ENCODE results near the gene MRPL53. TPM values are rescaled to one million over a fixed set of nuclear protein-coding genes. Genes with fewer than 3 reads are reported as not detected.
"Not testable (repeated sequence)": the region's sequence is repeated elsewhere in the genome, so short reads cannot be mapped to it uniquely, and the experiment has no call there.

The MRPL53 gene
- total RNA-seq, 3 donors from 2014 or later, result 17.9 to 49.0 (median 48.2) TPM

DNA sequence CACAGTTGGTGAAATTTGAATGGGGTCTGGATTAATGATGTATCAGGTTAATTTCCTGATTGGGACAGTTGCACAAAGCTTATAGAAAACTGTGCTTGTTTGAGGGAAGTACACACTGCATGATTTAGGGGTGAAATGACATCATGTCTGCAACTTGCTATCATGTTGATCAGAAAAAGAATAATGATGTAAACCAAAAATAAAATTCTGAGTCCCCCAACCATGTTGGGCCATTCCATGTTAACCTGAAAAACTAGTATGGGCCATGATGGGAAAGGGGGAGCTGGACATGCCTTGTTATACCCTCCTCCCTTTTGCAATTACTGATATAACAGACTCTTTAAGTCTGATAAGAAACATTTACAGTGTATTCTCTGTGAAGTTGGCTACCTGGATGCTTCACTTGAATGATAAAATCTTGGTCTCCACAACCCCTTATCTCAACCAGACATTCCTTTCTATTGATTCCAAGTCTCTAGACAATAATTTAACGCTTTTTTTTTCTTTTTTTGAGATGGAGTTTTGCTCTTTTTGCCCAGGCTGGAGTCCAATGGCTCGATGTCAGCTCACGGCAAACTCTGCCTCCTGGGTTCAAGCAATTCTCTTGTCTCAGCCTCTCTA lies 21.8 kb downstream of the MRPL53 start:
- intact Hi-C loops (cut with DNase I; ENCODE audit: low total_unique reads), result no loop called here
- no peak for DNase-seq (ENCODE audit: low spot score in 2 of 2)
- peaks cover 0 to 4% of the 10 kb centered on the region in 2 donors for H3K4me1 ChIP-seq
- H3K9me3 ChIP-seq, result no peaks in the 10 kb centered on the region
- TF ChIP-seq POLR2A (IDR thresholded peaks at IDR 0.05) (no peak), POLR2AphosphoS5 (IDR thresholded peaks at IDR 0.05) (no peak)
- TF ChIP-seq, protein P1, sequence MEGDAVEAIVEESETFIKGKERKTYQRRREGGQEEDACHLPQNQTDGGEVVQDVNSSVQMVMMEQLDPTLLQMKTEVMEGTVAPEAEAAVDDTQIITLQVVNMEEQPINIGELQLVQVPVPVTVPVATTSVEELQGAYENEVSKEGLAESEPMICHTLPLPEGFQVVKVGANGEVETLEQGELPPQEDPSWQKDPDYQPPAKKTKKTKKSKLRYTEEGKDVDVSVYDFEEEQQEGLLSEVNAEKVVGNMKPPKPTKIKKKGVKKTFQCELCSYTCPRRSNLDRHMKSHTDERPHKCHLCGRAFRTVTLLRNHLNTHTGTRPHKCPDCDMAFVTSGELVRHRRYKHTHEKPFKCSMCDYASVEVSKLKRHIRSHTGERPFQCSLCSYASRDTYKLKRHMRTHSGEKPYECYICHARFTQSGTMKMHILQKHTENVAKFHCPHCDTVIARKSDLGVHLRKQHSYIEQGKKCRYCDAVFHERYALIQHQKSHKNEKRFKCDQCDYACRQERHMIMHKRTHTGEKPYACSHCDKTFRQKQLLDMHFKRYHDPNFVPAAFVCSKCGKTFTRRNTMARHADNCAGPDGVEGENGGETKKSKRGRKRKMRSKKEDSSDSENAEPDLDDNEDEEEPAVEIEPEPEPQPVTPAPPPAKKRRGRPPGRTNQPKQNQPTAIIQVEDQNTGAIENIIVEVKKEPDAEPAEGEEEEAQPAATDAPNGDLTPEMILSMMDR (IDR thresholded peaks at IDR 0.05), result no peak
- H3K27ac ChIP-seq, result no peak overlapping the region
- no peaks in the 10 kb centered on the region for H3K27me3 ChIP-seq
- no peaks in the 10 kb centered on the region for H3K36me3 ChIP-seq
- H3K4me3 ChIP-seq, result no peak overlapping the region

DNA sequence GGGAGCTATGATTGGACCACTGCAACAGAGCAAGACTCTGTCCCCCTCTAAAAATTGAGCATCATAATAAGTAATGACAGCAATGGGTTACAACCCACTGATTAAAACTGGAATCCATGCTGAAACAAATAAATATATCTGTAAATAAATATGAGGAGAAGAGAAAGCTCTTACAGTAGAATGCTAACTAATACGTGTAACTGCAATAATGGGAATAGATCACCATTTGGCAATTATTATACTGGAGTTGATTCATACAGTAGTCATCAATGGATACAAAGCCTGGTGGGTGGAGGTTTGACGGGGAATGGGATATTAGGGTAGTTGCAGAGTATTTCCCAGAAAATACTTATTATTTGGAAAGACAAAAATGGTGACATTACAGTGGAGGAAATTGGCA lies 23.7 kb downstream of the MRPL53 start:
- TF ChIP-seq POLR2AphosphoS5 (IDR thresholded peaks at IDR 0.05) (no peak), POLR2A (IDR thresholded peaks at IDR 0.05) (no peak)
- TF ChIP-seq, protein P1 (IDR thresholded peaks at IDR 0.05), result no peak
- no peak overlapping the region for H3K4me3 ChIP-seq
- DNase-seq (ENCODE audit: low spot score in 2 of 2), result no peak
- H3K27me3 ChIP-seq, result no peaks in the 10 kb centered on the region
- H3K27ac ChIP-seq, result no peak overlapping the region
- intact Hi-C loops (cut with DNase I; ENCODE audit: low total_unique reads), result no loop called here
- no peaks in the 10 kb centered on the region for H3K4me1 ChIP-seq
- H3K9me3 ChIP-seq, result no peaks in the 10 kb centered on the region
- no peaks in the 10 kb centered on the region for H3K36me3 ChIP-seq

GRCh38 chr2:74447230-74447999 lies 25.1 kb downstream of the MRPL53 start:
- Histone ChIP-seq H3K4me1 (no peaks in the 10 kb centered on the region), H3K9me3 (no peaks in the 10 kb centered on the region), H3K27me3 (no peaks in the 10 kb centered on the region), H3K27ac (no peak overlapping the region), H3K4me3 (no peak overlapping the region), H3K36me3 (no peaks in the 10 kb centered on the region)
- no peak for DNase-seq (ENCODE audit: low spot score in 2 of 2)
- TF ChIP-seq POLR2AphosphoS5 (IDR thresholded peaks at IDR 0.05) (no peak), POLR2A (IDR thresholded peaks at IDR 0.05) (no peak)
- TF ChIP-seq, protein P1 (IDR thresholded peaks at IDR 0.05), result no peak
- intact Hi-C loops (cut with DNase I; ENCODE audit: low total_unique reads), result no loop called here

DNA sequence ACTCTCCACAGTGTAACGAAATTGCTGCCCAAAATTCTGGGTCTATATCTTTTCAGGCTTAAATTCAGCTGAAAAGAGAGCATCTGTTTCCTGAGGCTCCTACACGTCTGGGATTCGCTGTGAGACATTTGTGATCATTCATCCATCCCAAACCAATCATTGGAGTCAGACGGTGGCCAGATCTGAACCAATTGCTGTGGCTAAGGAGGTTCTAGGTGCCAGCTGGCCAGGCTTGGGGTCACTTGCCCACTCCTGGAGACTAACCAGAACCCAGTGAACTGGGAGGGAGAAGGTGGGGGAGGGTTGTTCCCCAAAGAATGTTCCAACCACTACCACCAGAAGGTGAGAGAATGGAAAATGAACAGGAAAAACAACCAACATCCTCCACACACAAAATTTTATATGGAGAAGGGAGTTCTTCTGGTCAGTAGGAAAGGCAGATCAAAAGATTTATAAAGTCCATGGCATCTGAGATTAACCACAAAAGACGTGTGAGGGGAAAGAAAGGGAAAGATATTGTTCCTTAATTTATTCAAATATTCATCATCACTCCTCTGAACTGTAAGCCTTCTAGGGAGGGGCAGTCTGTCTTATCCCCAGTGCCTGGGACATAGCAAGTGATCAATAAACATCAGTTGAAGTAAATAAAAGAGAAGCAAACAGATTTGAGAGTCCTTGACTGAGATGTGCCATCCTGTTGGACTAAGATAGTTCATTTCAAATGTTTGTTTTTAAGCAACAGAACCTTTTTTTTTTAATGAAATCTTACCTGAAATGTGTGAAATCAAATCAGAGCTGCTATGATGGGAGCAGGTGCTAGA lies 27.8 kb downstream of the MRPL53 start:
- Histone ChIP-seq H3K4me1 (no peaks in the 10 kb centered on the region), H3K9me3 (no peaks in the 10 kb centered on the region), H3K4me3 (no peak overlapping the region), H3K27ac (peak overlapping the region in 1 of 2 donors; percentile 14), H3K27me3 (no peaks in the 10 kb centered on the region), H3K36me3 (no peaks in the 10 kb centered on the region)
- intact Hi-C loops (cut with DNase I; ENCODE audit: low total_unique reads), result no loop called here
- no peak for DNase-seq (ENCODE audit: low spot score in 2 of 2)
- no peak for TF ChIP-seq POLR2AphosphoS5 (IDR thresholded peaks at IDR 0.05)
- no peak for TF ChIP-seq POLR2A (IDR thresholded peaks at IDR 0.05)
- TF ChIP-seq, protein P1 (IDR thresholded peaks at IDR 0.05), result no peak

DNA sequence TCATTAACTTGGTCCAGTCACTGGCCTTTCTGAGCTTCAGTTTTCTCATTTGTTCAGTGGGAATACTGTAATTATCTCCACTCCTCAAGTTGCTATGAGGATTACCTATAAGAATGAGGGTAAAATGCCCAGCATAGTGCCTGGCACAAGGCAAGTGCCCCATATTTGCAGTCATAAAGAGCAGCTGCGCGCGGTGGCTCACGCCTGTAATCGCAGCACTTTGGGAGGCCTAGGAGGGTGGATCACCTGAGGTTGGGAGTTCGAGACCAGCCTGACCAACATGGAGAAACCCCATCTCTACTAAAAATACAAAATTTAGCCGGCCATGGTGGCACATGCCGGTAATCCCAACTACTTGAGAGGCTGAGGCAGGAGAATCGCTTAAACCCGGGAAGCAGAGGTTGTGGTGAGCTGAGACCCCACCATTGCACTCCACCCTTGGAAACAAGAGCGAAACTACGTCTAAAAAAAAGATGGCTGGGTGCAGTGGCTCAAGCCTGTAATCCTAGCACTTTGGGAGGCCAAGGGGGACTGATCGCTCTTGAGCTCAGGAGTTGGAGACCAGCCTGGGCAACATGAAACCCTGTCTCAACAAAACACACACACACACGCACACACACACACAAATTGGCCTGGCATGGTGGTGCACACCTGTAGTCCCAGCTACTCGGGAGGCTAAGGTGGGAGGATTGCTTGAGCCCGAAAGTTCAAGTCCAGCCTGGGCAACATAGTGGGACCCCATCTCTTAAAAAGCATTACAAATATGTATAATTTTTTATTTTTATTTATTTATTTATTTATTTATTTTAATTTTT lies 29.8 kb downstream of the MRPL53 start:
- DNase-seq (ENCODE audit: low spot score in 2 of 2); H3K27me3 ChIP-seq; H3K9me3 ChIP-seq; intact Hi-C loops (cut with DNase I; ENCODE audit: low total_unique reads); H3K36me3 ChIP-seq: not testable (repeated sequence)
- peaks cover 5 to 15% of the 10 kb centered on the region in 2 donors for H3K4me1 ChIP-seq
- peak overlapping the region; percentile 47 to 84 (median 60) for H3K4me3 ChIP-seq
- peak overlapping the region; percentile 93 to 97 for H3K27ac ChIP-seq
